Measurements from ENCODE around the gene TTC7B. TPM values are rescaled to one million over a fixed set of nuclear protein-coding genes. Genes with fewer than 3 reads are reported as not detected.

Gene TTC7B
- total RNA-seq, 1 donor from 2014 or later = 40.4 TPM

DNA sequence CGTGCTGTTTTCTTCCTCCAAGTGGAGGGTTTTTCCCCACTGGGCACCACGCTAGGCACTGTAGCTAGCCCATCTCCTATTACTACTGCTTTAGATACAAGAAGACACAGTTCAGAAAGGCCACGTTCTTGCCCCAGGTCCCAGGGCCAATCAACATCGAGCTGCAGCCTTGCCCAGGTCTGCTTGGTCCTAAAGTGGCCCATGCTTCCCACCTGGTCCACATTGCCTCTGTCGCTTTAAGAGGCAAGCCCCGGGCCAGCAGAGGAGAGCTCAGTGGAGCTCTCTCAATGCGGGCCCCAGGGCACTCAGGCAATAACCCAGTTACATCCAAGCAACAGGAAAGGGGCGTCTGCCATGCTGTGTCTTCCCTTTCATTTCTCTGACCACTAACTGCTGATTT, 271.3 kb downstream of the TTC7B start:
- Mint-ChIP-seq H3K27ac (no peak overlapping the region), H3K4me1 (ENCODE audit: unreplicated experiment) (peaks cover 26% of the 10 kb centered on the region), H3K9me3 (no peaks in the 10 kb centered on the region), H3K36me3 (peaks cover 6% of the 10 kb centered on the region), H3K4me3 (no peak overlapping the region), H3K27me3 (no peaks in the 10 kb centered on the region)
- no peak for DNase-seq (ENCODE audit: extremely low spot score, unreplicated experiment)
- TF ChIP-seq, protein P1, sequence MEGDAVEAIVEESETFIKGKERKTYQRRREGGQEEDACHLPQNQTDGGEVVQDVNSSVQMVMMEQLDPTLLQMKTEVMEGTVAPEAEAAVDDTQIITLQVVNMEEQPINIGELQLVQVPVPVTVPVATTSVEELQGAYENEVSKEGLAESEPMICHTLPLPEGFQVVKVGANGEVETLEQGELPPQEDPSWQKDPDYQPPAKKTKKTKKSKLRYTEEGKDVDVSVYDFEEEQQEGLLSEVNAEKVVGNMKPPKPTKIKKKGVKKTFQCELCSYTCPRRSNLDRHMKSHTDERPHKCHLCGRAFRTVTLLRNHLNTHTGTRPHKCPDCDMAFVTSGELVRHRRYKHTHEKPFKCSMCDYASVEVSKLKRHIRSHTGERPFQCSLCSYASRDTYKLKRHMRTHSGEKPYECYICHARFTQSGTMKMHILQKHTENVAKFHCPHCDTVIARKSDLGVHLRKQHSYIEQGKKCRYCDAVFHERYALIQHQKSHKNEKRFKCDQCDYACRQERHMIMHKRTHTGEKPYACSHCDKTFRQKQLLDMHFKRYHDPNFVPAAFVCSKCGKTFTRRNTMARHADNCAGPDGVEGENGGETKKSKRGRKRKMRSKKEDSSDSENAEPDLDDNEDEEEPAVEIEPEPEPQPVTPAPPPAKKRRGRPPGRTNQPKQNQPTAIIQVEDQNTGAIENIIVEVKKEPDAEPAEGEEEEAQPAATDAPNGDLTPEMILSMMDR (conservative IDR thresholded peaks at IDR 0.05) = no peak

DNA sequence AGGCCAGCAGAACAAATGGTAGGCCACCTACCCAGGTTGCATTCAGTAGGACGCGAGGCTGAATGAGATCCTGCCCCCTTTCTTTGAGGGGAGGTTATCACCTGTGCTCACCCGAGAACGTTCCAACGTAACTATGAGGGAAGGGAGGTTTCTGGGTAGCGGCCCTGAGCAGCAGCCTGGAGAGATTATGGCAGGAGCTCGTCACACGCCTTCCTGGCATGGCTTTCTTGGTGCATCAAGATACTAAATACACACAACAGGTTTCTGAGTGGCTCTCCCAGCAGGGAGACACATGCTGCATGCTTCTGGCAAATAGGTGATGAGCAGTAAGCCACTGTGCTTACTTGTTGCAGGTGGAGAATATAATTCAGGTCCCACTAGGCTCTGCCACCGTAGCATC, 271.7 kb downstream of the TTC7B start:
- Mint-ChIP-seq H3K36me3 (peaks cover 6% of the 10 kb centered on the region), H3K4me3 (no peak overlapping the region), H3K9me3 (no peaks in the 10 kb centered on the region), H3K27ac (no peak overlapping the region), H3K27me3 (no peaks in the 10 kb centered on the region), H3K4me1 (ENCODE audit: unreplicated experiment) (peaks cover 22% of the 10 kb centered on the region)
- no peak for DNase-seq (ENCODE audit: extremely low spot score, unreplicated experiment)
- TF ChIP-seq, protein P1 (conservative IDR thresholded peaks at IDR 0.05) = no peak

DNA sequence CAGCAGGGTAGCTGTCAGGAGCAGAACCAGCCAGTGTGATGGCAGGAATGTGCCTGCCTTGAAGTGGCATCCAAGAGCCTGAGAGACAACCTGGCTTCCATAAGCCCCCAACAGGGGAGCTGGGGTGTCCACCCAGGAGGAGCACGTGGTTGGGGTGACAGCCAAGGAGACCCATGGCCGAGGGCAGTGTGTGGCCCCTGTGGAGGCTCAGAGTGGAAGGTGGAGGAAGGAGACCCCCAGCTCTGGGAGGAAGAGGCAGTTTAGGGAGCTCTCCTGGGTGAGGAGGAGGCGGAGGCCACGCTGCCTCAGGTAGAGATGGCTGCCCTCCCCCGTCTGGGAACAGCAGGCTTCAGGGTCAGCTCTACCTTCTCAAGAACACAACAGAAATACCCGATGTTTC, 272.4 kb downstream of the TTC7B start:
- peaks cover 6% of the 10 kb centered on the region for H3K36me3 Mint-ChIP-seq
- no peak for DNase-seq (ENCODE audit: extremely low spot score, unreplicated experiment)
- no peaks in the 10 kb centered on the region for H3K27me3 Mint-ChIP-seq
- TF ChIP-seq, protein P1 (conservative IDR thresholded peaks at IDR 0.05) = no peak
- H3K27ac Mint-ChIP-seq = no peak overlapping the region
- H3K4me1 Mint-ChIP-seq (ENCODE audit: unreplicated experiment) = peaks cover 20% of the 10 kb centered on the region
- H3K9me3 Mint-ChIP-seq = no peaks in the 10 kb centered on the region
- H3K4me3 Mint-ChIP-seq = no peak overlapping the region

DNA sequence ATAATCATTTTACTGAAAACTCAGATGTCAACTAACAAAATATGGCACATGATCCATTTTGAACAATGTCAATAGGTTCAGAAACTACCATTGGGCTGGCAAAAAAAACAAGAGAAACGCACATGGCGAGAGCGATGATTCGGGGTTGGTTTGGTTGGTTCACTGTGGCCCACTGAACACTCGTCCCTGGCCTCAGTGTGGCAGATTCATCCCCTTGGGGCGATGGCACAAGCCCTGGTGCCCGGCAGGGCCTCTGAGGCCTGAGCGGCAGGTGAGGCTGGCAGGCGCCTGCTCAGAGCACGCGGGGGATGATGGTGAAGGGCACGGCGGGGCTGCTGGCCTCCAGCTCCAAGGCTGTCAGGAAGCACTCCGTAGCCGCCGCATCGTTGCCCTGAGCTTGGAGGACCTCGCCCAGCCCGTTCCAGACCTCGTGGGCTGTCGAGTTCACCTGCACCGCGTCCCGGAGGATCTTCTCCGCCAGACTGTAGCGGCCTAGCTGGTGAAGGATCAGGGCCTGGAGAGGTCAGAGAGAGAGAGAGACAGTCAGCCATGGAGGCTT, 275.1 kb downstream of the TTC7B start:
- Mint-ChIP-seq H3K27ac (no peak overlapping the region), H3K27me3 (no peaks in the 10 kb centered on the region), H3K9me3 (no peaks in the 10 kb centered on the region), H3K4me1 (ENCODE audit: unreplicated experiment) (peaks cover 16% of the 10 kb centered on the region), H3K36me3 (peaks cover 15% of the 10 kb centered on the region), H3K4me3 (no peak overlapping the region)
- TF ChIP-seq, protein P1 (conservative IDR thresholded peaks at IDR 0.05) = no peak
- DNase-seq (ENCODE audit: extremely low spot score, unreplicated experiment) = no peak

DNA sequence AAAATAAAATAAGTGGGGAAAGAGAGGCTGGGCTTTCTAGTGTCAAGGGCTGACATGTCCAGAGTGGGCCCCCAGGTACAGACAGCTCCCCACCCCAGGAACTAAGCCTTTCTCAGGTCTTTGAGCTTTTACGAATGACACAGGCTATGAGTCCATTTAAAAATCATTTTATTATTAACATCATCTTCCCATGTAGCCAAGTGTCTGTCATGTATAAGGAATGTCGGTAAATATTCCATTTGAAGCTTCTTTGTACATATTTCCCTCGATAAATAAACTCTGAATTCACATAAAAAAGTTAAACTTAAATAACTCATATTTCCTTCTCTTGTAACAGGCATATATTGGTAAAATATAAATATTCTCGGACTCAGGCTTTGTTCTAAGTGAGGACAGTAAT, 275.8 kb downstream of the TTC7B start:
- TF ChIP-seq, protein P1 (conservative IDR thresholded peaks at IDR 0.05) = no peak
- no peaks in the 10 kb centered on the region for H3K9me3 Mint-ChIP-seq
- H3K36me3 Mint-ChIP-seq = peaks cover 15% of the 10 kb centered on the region
- no peak overlapping the region for H3K27ac Mint-ChIP-seq
- H3K4me3 Mint-ChIP-seq = no peak overlapping the region
- peaks cover 16% of the 10 kb centered on the region for H3K4me1 Mint-ChIP-seq (ENCODE audit: unreplicated experiment)
- no peak for DNase-seq (ENCODE audit: extremely low spot score, unreplicated experiment)
- no peaks in the 10 kb centered on the region for H3K27me3 Mint-ChIP-seq

DNA sequence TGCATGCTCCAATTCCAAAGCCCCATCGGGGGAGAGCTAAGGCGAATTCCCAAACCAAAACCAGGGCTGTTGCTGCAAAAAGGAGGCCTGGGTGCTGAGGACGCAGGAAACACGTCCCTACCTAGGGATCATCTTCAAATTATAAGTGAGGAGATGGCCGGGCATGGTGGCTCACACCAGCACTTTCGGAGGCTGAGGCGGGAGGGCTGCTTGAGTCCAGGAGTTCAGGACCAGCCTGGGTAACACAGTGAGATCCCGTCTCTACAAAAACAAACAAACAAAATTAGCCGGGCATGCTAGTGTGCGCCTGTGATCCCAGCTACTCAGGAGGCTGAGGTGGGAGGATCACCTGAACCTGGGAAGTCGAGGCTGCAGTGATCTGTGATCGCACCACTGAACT, 276.2 kb downstream of the TTC7B start:
- H3K4me1 Mint-ChIP-seq (ENCODE audit: unreplicated experiment) = peaks cover 17% of the 10 kb centered on the region
- H3K9me3 Mint-ChIP-seq = no peaks in the 10 kb centered on the region

More for the DNA sequence above, 276.2 kb downstream of the TTC7B start:
- Mint-ChIP-seq H3K36me3 (peaks cover 15% of the 10 kb centered on the region), H3K27me3 (no peaks in the 10 kb centered on the region), H3K27ac (no peak overlapping the region), H3K4me3 (no peak overlapping the region)
- DNase-seq (ENCODE audit: extremely low spot score, unreplicated experiment) = no peak
- TF ChIP-seq, protein P1 (conservative IDR thresholded peaks at IDR 0.05) = no peak

Data from type B pancreatic cell (in vitro differentiated cells).